T-helper 1 cell (primary cell): ENCODE data around the gene RAD51B.

Experiments
- DNase-seq, 5 donors: peaks; one replicate each; pipeline ENCODE4 v3.0.0-alpha.2; 2012 to 2020

Gene RAD51B

GRCh38 chr14:68591786-68592185, 772.2 kb downstream of the RAD51B start:
- no peak for DNase-seq

GRCh38 chr14:68592948-68593556, 773.5 kb downstream of the RAD51B start:
- no peak for DNase-seq

DNA sequence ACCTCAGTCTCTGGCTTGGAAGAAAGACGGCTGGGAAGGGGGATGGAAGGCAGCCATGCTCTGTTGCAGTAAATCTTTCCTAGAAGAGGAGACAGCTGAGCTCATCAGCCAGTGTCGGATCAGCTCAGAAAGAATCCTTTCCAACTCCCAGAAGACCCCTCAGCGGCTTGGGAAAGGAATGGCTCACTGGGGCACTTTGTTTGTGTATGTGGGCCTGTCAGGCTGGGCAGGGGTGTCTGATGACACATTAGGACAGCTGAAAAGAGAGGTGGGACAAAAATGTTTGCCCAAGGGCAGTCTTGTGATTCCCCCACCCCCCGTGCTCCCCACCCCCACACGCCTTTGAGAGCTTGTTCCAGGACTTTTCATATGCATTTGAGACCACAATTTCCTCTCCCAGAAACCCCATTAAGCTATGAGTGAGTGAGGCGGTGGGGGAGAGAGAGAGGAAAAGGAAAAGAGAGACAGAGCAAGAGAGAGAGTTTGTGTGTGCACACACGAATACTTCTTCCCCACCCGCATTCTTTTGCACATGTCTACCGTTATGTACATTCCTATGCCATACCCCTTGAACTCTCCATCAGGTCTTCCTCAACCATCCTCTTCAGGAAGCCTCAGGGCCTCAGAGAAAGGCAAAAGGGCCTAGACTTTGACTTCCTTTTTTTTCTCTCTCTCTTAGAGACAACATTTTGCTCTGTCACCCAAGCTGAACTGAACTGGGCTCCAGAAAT, 774.4 kb downstream of the RAD51B start:
- no peak for DNase-seq

GRCh38 chr14:68594737-68595380, 775.3 kb downstream of the RAD51B start:
- no peak for DNase-seq

DNA sequence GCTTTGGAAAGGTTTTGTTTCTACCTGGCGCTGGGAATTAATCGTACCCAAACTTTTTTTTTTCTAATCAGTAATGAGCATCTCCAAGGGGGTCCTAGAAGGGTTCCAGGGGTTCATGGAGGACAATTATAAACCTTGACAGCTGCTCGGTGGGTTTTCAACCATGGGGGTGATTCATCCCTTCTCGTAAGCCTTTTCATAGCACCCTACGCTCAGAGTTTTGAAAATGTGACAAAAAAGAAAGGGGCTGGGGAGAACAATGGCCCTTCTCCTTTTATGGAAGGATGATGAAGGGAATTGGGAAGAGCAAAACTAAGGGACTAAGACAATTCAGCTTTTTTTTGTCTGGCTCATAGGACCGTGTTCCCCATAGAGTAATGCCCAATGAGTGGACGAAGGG, 776.6 kb downstream of the RAD51B start:
- DNase-seq: no peak

GRCh38 chr14:68596701-68597100, 777.1 kb downstream of the RAD51B start:
- DNase-seq: no peak

DNA sequence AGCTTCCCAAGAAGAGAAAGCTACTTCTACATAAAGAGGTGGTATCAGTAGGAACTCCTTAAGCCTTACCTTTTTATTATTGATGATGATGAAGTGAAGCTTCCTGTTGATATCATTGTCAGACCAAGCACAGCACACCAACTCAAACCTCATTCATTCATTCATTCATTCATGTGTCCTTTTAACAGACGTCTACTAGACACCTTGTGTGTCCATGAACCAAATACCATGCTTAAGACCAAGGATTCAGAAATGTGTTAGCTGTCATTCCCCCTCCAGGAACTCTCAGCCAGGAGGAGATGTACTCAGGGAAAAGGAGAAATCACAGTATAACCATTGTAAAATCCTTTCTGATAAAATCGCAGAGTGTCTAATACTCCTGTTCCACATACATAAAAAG, 778.5 kb downstream of the RAD51B start:
- DNase-seq: no peak

- no peak for DNase-seq
Measured at GRCh38 chr14:68598621-68599447, 779.3 kb downstream of the RAD51B start.

DNA sequence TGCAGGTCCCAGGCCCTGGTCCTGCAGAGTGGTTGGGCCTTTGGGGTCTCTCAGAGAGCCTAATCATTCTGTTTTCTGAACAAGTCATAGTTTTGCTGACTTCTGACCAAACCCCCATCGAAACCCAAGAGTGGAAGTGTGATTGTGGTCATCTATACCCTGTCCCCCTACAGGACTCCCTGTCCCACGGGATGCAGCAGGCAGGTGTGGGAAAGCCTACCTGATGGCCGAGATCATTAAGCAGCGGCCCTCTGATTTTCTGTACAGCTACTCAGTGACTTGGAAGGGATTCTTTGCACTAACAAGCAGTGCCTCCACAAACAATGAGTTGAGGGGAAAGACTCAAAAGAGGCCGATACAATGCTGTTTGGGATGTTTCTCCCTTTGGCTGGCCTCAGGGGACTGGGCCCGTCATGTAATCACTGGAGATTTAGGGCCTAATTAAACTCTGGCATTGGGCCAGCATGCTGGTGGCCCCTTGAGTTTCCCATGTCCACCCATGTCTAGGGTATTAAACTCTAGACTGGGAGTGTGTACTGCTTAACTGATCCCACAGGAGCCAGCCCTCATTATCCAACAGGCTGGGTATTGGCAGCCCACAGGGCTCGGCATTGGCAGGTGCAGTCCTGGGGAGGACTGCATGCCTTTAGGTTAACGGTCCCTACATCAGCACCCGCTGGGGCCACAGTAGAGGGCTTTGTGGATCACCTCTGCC, 780.5 kb downstream of the RAD51B start:
- DNase-seq: no peak

GRCh38 chr14:68602507-68602906, 782.9 kb downstream of the RAD51B start:
- DNase-seq: no peak

GRCh38 chr14:68603533-68604360, 784.2 kb downstream of the RAD51B start:
- DNase-seq: no peak

DNA sequence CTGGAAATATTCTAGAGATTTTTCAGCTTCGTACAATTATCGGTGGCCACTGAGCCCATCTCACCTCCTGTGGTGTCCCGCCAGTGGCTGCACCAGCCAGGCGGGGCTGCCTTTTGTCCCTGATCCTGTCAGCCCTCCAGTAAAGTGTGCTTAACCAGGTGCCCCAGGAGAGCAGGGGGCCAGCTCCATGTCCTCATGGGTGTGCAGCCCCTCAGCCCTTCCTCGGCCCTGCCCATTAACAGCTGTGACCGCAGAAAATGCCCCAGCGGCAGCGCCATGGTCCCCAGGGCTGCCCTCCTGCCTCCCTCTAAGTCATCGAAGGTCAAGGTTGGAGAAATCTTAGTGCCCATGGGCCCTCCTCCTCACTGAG, 784.8 kb downstream of the RAD51B start:
- no peak for DNase-seq

DNA sequence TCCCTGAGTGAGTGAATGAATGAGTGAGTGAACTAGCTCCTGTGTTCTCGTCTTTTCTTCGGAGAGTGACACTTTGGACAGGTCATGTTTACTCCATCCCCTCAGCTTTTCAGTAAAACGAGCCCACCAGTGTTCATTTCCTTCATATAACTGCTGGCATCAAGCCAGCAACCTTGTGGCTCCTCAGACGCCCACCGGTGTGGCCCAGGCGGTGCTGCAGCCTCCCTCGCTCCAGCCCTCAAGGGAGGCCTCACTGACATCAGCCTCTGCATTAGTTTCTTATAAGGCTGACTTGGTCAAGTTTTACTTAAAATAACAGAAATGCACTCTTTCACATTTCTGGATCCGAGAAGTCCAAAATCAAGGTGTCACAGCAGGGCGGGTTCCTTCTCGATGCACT, 785.2 kb downstream of the RAD51B start:
- DNase-seq: no peak

DNA sequence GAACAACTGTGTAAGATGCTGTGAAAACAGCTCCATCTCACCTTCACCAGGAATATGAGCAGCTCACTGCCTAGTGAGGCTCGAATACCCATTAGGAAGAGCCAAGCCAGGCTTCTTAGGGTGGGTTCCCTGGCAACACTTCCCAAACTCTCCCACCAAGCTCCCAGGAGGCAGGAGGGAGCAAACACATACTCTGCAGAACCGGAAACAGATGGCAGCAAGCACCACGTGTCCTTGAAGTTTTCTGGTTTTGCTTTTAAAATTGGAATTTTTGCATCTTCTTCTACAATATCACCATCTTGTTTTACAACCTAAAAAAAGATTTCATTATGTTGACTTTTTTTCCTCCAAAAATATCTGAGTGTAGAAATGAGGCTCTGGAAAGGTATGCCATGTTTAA, 786.6 kb downstream of the RAD51B start:
- DNase-seq: no peak

GRCh38 chr14:68606644-68607043, 787.1 kb downstream of the RAD51B start:
- DNase-seq: no peak

- no peak for DNase-seq
Measured at GRCh38 chr14:68607081-68607866, 787.7 kb downstream of the RAD51B start.

- DNase-seq: no peak
Measured at GRCh38 chr14:68607867-68608573, 788.4 kb downstream of the RAD51B start.

DNA sequence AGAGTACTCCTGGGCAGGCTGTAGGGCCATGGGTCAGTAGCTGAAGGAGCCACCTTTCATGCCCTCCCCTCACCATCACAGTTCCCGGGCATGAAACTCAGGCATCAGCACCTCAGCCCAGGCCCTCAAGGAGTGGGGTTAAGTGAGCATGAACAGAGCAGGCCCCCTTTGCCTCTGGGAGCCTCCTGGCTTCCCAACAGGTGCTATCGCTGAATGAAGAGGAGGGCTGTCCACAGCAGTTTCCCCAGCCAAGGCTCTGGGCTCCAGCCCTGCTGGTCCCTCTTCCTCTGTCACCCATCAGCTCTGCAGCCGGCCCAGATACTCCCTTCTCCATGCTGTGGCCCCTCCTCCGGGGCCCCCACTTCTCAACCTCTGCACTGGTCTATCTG, 789.0 kb downstream of the RAD51B start:
- DNase-seq: no peak

- no peak for DNase-seq
Measured at GRCh38 chr14:68609012-68609411, 789.4 kb downstream of the RAD51B start.

DNA sequence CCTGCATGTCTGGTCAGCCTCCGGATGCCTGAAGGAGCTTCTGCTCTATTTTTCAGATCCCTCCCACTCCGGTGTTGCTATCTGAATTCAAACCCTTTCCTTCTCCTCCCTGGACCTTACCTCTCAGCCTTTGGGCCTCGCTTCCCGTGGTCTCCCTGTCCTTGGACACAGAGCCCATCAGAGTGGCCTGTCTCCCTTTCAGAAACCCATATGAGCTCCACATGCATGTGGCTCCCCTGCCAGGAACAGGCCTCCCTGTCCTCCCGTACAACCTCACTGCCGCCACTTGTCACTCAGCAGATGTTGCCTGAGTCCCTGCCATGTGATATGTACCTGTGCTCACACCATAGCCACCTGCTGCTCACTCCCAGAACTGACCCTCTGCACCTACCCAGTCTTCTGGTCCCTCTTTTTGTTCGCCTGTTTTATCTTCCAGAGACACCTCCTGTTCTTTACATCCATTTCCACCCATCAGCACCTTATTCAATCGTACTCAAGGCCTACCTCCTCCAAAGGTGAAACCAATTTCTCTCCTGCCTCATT, 790.7 kb downstream of the RAD51B start:
- DNase-seq: no peak
